A549 (cell line): ENCODE results near the gene C9orf152. TPM values are rescaled to one million over a fixed set of nuclear protein-coding genes. Genes with fewer than 3 reads are reported as not detected.

Experiments
- ATAC-seq, 2 experiments: fragments of 200-7000 bp in 1 of 2; fragments of >200 bp in 1 of 2; cut with Nextera tagmentation in 1 of 2; cut with Tn5 transposase in 1 of 2; 3 replicates each; pipeline versions ENCODE4 v1.8.0 to v1.9.1; 2018 to 2020; ENCODE audit warnings: mild to moderate bottlenecking in 1 of 2, moderate library complexity in 1 of 2
- CTCF ChIA-PET: fragments of 300-600 bp; sonication (Branson Sonifier 250); formaldehyde crosslinking; extraction: SDS; loops from one replicate; lab custom pipeline; 2021; ENCODE audit warnings: antibody characterized with exemption, inconsistent platforms; lab: Yijun Ruan, JAX
- POLR2A ChIA-PET: fragments of 350-600 bp; formaldehyde crosslinking; extraction: SDS; loops from one replicate; lab custom pipeline; 2021; ENCODE audit warnings: antibody characterized with exemption, inconsistent platforms; lab: Yijun Ruan, JAX
- DNase-seq, 2 experiments: peaks; one replicate each; pipeline versions ENCODE4 v3.0.0 to v3.0.0-alpha.2; 2011 to 2016; ENCODE audit warnings: low read depth in 1 of 2, low spot score in 1 of 2
- FAIRE-seq: peaks from 2 replicates; lab custom pipeline; 2011; peaks lifted over from hg19 to GRCh38; lab: Jason Lieb, UNC
- H3K27ac ChIP-seq, 2 experiments: fragments of >200 bp; sonication (Bioruptor Twin); formaldehyde crosslinking; 3 replicates each; pipeline ENCODE4 v1.5.1; 2016 to 2017
- H3K4me1 ChIP-seq: fragments of >200 bp; sonication (Bioruptor Twin); formaldehyde crosslinking; 3 replicates; pipeline ENCODE4 v1.6.1; 2016
- H3K4me2 ChIP-seq: fragments of >200 bp; sonication (Bioruptor Twin); formaldehyde crosslinking; 3 replicates; pipeline ENCODE4 v1.6.1; 2016
- H3K4me3 ChIP-seq: fragments of >200 bp; sonication (Bioruptor Twin); formaldehyde crosslinking; 3 replicates; pipeline ENCODE4 v1.5.1; 2016
- H3K9me3 ChIP-seq: fragments of >200 bp; sonication (Bioruptor Twin); formaldehyde crosslinking; 3 replicates; pipeline ENCODE4 v1.6.1; 2016
- BHLHE40 ChIP-seq: IDR thresholded peaks from 2 replicates; pipeline ENCODE4 v1.6.1; 2012; ENCODE audit warnings: low read depth, low read length, inconsistent platforms
- CBX2 ChIP-seq: fragments of 200-600 bp; sonication (generic); IDR thresholded peaks from 2 replicates; pipeline ENCODE4 v1.6.1; 2016; ENCODE audit warnings: low read depth, mild to moderate bottlenecking, borderline replicate concordance
- CBX8 ChIP-seq: fragments of 200-600 bp; sonication (generic); IDR thresholded peaks from 2 replicates; pipeline ENCODE4 v1.6.1; 2016
- CEBPB ChIP-seq, 2 experiments: fragments of >200 bp in 1 of 2; sonication (Bioruptor Twin) in 1 of 2; formaldehyde crosslinking in 1 of 2; IDR thresholded peaks; 2 replicates each; pipeline ENCODE4 v1.6.1; 2012 to 2016
- CHD2 ChIP-seq: fragments of 150-350 bp; IDR thresholded peaks from 2 replicates; pipeline ENCODE4 v1.6.1; 2014; ENCODE audit warnings: low read length; ENCODE audit not compliant: partially characterized antibody
- CHD4 ChIP-seq: fragments of 200-600 bp; sonication (generic); IDR thresholded peaks from 2 replicates; pipeline ENCODE4 v1.6.1; 2016; ENCODE audit warnings: antibody characterized with exemption, mild to moderate bottlenecking, borderline replicate concordance
- EHF ChIP-seq: fragments of 250-450 bp; sonication (Bioruptor Pico); IDR thresholded peaks from 2 replicates; pipeline ENCODE4 v1.5.0; 2020; ENCODE audit warnings: mild to moderate bottlenecking
- EHMT2 ChIP-seq: fragments of 200-600 bp; sonication (generic); IDR thresholded peaks from 2 replicates; pipeline ENCODE4 v1.6.1; 2016; ENCODE audit warnings: antibody characterized with exemption, low read depth, mild to moderate bottlenecking, moderate library complexity
- EP300 ChIP-seq, 2 experiments: fragments of >200 bp; sonication (Bioruptor Twin); formaldehyde crosslinking; IDR thresholded peaks; 2 replicates in 1 of 2; 3 replicates in 1 of 2; pipeline ENCODE4 v1.6.1; 2016 to 2017
- GATA3 ChIP-seq: IDR thresholded peaks from 2 replicates; pipeline ENCODE4 v1.6.1; 2012; ENCODE audit warnings: borderline replicate concordance
- HDAC2 ChIP-seq: fragments of 200-600 bp; sonication (generic); IDR thresholded peaks from 2 replicates; pipeline ENCODE4 v1.6.1; 2016
- HEYL ChIP-seq: fragments of 250-450 bp; sonication (Bioruptor Pico); IDR thresholded peaks from 2 replicates; pipeline ENCODE4 v1.8.0; 2021; ENCODE audit warnings: mild to moderate bottlenecking, moderate library complexity
- HOXB13 ChIP-seq: fragments of 250-450 bp; sonication (Bioruptor Pico); IDR thresholded peaks from 2 replicates; pipeline ENCODE4 v1.5.0; 2020; ENCODE audit warnings: low read depth, mild to moderate bottlenecking, moderate library complexity
- HOXB5 ChIP-seq: fragments of 250-450 bp; sonication (Bioruptor Pico); IDR thresholded peaks from 2 replicates; pipeline ENCODE4 v1.5.0; 2020; ENCODE audit warnings: mild to moderate bottlenecking, moderate library complexity
- KDM5A ChIP-seq: fragments of 200-600 bp; sonication (generic); IDR thresholded peaks from 2 replicates; pipeline ENCODE4 v1.6.1; 2016; ENCODE audit warnings: antibody characterized with exemption, mild to moderate bottlenecking
- MYC ChIP-seq: IDR thresholded peaks from 2 replicates; pipeline ENCODE4 v1.6.1; 2012; ENCODE audit warnings: mild to moderate bottlenecking, inconsistent platforms, low read length, improper control_type of control experiment, borderline replicate concordance
- NFE2L2 ChIP-seq: fragments of 150-350 bp; conservative IDR thresholded peaks from 2 replicates; pipeline ENCODE4 v1.6.1; 2014; ENCODE audit warnings: low read length
- NPAS2 ChIP-seq: fragments of 250-450 bp; sonication (Bioruptor Pico); IDR thresholded peaks from 2 replicates; pipeline ENCODE4 v1.8.0; 2022; ENCODE audit warnings: mild to moderate bottlenecking, moderate library complexity, borderline replicate concordance
- PHF8 ChIP-seq: fragments of 200-600 bp; sonication (generic); IDR thresholded peaks from 2 replicates; pipeline ENCODE4 v1.6.1; 2016; ENCODE audit warnings: low read depth, mild to moderate bottlenecking, antibody characterized with exemption, moderate library complexity, borderline replicate concordance
- POLR2A ChIP-seq: IDR thresholded peaks from 2 replicates; pipeline ENCODE4 v1.6.1; 2012; ENCODE audit warnings: mild to moderate bottlenecking, low read length
- POLR2AphosphoS2 ChIP-seq: conservative IDR thresholded peaks from 2 replicates; pipeline ENCODE4 v1.6.1; 2012; ENCODE audit warnings: low read length, improper control_type of control experiment, inconsistent platforms
- RARB ChIP-seq: fragments of 250-450 bp; sonication (Bioruptor Pico); IDR thresholded peaks from 2 replicates; pipeline ENCODE4 v1.8.0; 2021; ENCODE audit warnings: mild to moderate bottlenecking, moderate library complexity
- RNF2 ChIP-seq: fragments of 200-600 bp; sonication (generic); IDR thresholded peaks from 2 replicates; pipeline ENCODE4 v1.6.1; 2016; ENCODE audit warnings: low read depth, mild to moderate bottlenecking, antibody characterized with exemption, moderate library complexity, borderline replicate concordance
- SMC3 ChIP-seq: fragments of >200 bp; sonication (Bioruptor Twin); formaldehyde crosslinking; IDR thresholded peaks from 3 replicates; pipeline ENCODE4 v1.6.1; 2018; ENCODE audit warnings: inconsistent platforms
- SREBF2 ChIP-seq: fragments of 450-650 bp; IDR thresholded peaks from 2 replicates; pipeline ENCODE4 v1.6.1; 2014; ENCODE audit warnings: mild to moderate bottlenecking, moderate library complexity
- TFCP2L1 ChIP-seq: fragments of 250-450 bp; sonication (Bioruptor Pico); IDR thresholded peaks from 2 replicates; pipeline ENCODE4 v1.5.0; 2021; ENCODE audit warnings: mild to moderate bottlenecking
- TP53 ChIP-seq: fragments of 250-450 bp; sonication (Bioruptor Pico); IDR thresholded peaks from 2 replicates; pipeline ENCODE4 v1.5.0; 2021; ENCODE audit warnings: mild to moderate bottlenecking, moderate library complexity
- ZC3H11A ChIP-seq: fragments of 450-650 bp; IDR thresholded peaks from 2 replicates; pipeline ENCODE4 v1.6.1; 2014; ENCODE audit warnings: antibody characterized with exemption, mild to moderate bottlenecking
- ZFP36 ChIP-seq: fragments of 450-650 bp; IDR thresholded peaks from 2 replicates; pipeline ENCODE4 v1.6.1; 2014; ENCODE audit warnings: borderline replicate concordance; ENCODE audit not compliant: partially characterized antibody
- ZSCAN20 ChIP-seq: fragments of 250-450 bp; sonication (Bioruptor Pico); IDR thresholded peaks from 2 replicates; pipeline ENCODE4 v1.8.0; 2022; ENCODE audit warnings: mild to moderate bottlenecking, moderate library complexity
- WGBS: methylation state at CpG from one replicate; pipeline ENCODE4 v1.1.6; 2017; ENCODE audit errors: missing lambda C conversion rate; 5-methylcytosine and 5-hydroxymethylcytosine counted together
- polyA plus RNA-seq, 4 experiments: library from polyadenylated mRNA; depleted of rRNA in 3 of 4; stranded (reverse); fragments of >200 nt; fragmentation: RNase III in 1 of 4; extraction: RNeasy Plus Mini Kit Qiagen cat#74134 plus additional on column Dnase treatment in 1 of 4; gene quantifications; 2 replicates in 3 of 4; 3 replicates in 1 of 4; pipeline ENCODE4 v1.2.3, GENCODE V29; 2011 to 2017
- TF ChIP-seq, protein P1 (sequence below): fragments of >200 bp; sonication (Bioruptor Twin); formaldehyde crosslinking; IDR thresholded peaks from 3 replicates; pipeline ENCODE4 v1.6.1; 2016
- TF ChIP-seq, protein P2 (sequence below): IDR thresholded peaks from 2 replicates; pipeline ENCODE4 v1.6.1; 2012
- TF ChIP-seq, protein P3 (sequence below): fragments of 150-350 bp; IDR thresholded peaks from 2 replicates; pipeline ENCODE4 v1.6.1; 2014; ENCODE audit warnings: low read depth, mild to moderate bottlenecking, low read length
- TF ChIP-seq, protein P4 (sequence below): fragments of >200 bp; sonication (Bioruptor Twin); formaldehyde crosslinking; IDR thresholded peaks from 2 replicates; pipeline ENCODE4 v1.6.1; 2016
- TF ChIP-seq, protein P5 (sequence below): fragments of 450-650 bp; IDR thresholded peaks from 2 replicates; pipeline ENCODE4 v1.6.1; 2014; ENCODE audit warnings: antibody characterized with exemption
- TF ChIP-seq, protein P6 (sequence below): fragments of 250-450 bp; sonication (Bioruptor Pico); IDR thresholded peaks from 2 replicates; pipeline ENCODE4 v1.5.0; 2020; ENCODE audit warnings: low read depth, mild to moderate bottlenecking, moderate library complexity
- TF ChIP-seq, protein P7 (sequence below): IDR thresholded peaks from 2 replicates; pipeline ENCODE4 v1.6.1; 2012; ENCODE audit warnings: low read depth, borderline replicate concordance

C9orf152 gene
- polyA plus RNA-seq, 2 of the 4 experiments (the other 2 are of a cell fraction), result 0.10 to 0.79 TPM

DNA sequence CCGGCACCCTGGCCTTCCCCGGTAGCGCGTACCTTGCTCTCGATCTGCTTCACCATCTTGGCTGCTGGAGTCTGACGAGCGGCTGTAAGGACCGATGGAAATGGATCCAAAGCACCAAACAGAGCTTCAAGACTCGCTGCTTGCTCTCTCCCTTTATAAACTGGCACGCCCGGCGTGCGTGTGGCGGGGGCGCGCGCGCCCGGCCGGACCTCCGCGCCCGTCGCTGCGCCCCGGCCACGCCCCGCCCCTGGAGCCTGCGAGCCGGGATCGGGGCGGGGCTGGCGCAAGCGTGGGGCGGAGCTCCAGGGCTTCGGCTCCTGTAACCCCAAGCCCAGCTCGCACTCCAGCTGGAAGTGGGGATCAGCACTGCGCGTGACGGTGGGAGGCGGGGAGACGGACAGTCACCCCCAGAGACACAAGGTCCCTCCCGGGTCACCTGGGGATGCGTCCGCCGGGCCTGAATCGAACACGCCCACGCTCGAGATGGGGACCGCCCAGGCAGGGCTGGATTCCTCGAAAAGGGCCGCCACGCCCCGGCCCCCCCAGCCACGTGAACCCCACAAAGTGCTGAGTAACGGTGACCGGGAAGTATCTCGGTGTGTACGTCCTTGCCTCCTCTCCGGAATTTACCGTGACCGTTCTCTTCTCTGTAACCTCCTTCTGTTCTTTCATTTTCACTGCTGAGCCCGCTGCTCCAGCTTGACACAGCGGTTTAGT, 48.6 kb upstream of the C9orf152 start, which contains the start of gene TXN:
Gene TXN (minus strand): TSS at position 128 of the 717 bp plus-strand sequence. CDS start 72 bp downstream, at position 56.
- H3K4me2 ChIP-seq, result peak within 1 kb of the TSS; percentile 97
- H3K4me1 ChIP-seq, result peaks cover 48% of the 10 kb centered on the region
- POLR2A ChIA-PET, result interaction anchor here (0.5 to 2.0 kb wide), 41 partner anchors 8 to 1095 kb away, joined by 3 to 30 read pairs (median 4); partner anchors contain the start of gene SVEP1
- ATAC-seq, result peak; percentile 81 to 82
- no peaks in the 10 kb centered on the region for H3K9me3 ChIP-seq
- H3K27ac ChIP-seq, result peak within 1 kb of the TSS; percentile 97
- CTCF ChIA-PET, result interaction anchor here (0.8 to 2.1 kb wide), 6 partner anchors 9 to 367 kb away, joined by 3 to 7 read pairs (median 4); no protein-coding TSS in a partner anchor
- peak; percentile 83 to 97 for DNase-seq
- WGBS, result under 1% methylated on average over 36 of the region's 65 CpGs
- peak within 1 kb of the TSS; percentile 67 for H3K4me3 ChIP-seq
- no peak for FAIRE-seq
- TF ChIP-seq POLR2AphosphoS2 (no peak; the same call in 1 of the 2 replicates), CBX2 (no peak), SREBF2 (no peak), GATA3 (peak; percentile 12; the same call in 1 of the 2 replicates), POLR2A (peak; percentile 96), SMC3 (no peak), EHF (no peak), EP300 (IDR thresholded peaks at IDR 0.05) (peak; percentile 15 to 82; a peak in 1 of 5 replicates), RNF2 (no peak), TFCP2L1 (no peak), HDAC2 (no peak), HEYL (CRISPR knock-in tag) (no peak), NPAS2 (peak; percentile 61; the same call in 1 of the 2 replicates), ZSCAN20 (CRISPR knock-in tag) (no peak), PHF8 (no peak; the same call in 1 of the 2 replicates), CBX8 (no peak), NFE2L2 (peak; percentile 99), CEBPB (IDR thresholded peaks at IDR 0.05) (no peak), BHLHE40 (no peak), ZC3H11A (no peak), RARB (CRISPR knock-in tag) (no peak), CHD2 (no peak), HOXB13 (CRISPR knock-in tag) (no peak), ZFP36 (no peak), TP53 (no peak), EHMT2 (no peak), MYC (peak; percentile 69; the same call in 1 of the 2 replicates), HOXB5 (no peak), CHD4 (no peak), KDM5A (no peak)
- TF ChIP-seq, protein P1, sequence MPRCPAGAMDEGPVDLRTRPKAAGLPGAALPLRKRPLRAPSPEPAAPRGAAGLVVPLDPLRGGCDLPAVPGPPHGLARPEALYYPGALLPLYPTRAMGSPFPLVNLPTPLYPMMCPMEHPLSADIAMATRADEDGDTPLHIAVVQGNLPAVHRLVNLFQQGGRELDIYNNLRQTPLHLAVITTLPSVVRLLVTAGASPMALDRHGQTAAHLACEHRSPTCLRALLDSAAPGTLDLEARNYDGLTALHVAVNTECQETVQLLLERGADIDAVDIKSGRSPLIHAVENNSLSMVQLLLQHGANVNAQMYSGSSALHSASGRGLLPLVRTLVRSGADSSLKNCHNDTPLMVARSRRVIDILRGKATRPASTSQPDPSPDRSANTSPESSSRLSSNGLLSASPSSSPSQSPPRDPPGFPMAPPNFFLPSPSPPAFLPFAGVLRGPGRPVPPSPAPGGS, result peak; percentile 79; the same call in 2 of the 3 replicates
- TF ChIP-seq, protein P2, sequence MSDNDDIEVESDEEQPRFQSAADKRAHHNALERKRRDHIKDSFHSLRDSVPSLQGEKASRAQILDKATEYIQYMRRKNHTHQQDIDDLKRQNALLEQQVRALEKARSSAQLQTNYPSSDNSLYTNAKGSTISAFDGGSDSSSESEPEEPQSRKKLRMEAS, result peak; percentile 94; the same call in 1 of the 2 replicates
- TF ChIP-seq, protein P3, sequence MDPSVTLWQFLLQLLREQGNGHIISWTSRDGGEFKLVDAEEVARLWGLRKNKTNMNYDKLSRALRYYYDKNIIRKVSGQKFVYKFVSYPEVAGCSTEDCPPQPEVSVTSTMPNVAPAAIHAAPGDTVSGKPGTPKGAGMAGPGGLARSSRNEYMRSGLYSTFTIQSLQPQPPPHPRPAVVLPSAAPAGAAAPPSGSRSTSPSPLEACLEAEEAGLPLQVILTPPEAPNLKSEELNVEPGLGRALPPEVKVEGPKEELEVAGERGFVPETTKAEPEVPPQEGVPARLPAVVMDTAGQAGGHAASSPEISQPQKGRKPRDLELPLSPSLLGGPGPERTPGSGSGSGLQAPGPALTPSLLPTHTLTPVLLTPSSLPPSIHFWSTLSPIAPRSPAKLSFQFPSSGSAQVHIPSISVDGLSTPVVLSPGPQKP, result no peak
- TF ChIP-seq, protein P4, sequence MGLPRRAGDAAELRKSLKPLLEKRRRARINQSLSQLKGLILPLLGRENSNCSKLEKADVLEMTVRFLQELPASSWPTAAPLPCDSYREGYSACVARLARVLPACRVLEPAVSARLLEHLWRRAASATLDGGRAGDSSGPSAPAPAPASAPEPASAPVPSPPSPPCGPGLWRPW, result no peak
- TF ChIP-seq, protein P5, sequence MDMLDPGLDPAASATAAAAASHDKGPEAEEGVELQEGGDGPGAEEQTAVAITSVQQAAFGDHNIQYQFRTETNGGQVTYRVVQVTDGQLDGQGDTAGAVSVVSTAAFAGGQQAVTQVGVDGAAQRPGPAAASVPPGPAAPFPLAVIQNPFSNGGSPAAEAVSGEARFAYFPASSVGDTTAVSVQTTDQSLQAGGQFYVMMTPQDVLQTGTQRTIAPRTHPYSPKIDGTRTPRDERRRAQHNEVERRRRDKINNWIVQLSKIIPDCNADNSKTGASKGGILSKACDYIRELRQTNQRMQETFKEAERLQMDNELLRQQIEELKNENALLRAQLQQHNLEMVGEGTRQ, result peak; percentile 76
- TF ChIP-seq, protein P6, sequence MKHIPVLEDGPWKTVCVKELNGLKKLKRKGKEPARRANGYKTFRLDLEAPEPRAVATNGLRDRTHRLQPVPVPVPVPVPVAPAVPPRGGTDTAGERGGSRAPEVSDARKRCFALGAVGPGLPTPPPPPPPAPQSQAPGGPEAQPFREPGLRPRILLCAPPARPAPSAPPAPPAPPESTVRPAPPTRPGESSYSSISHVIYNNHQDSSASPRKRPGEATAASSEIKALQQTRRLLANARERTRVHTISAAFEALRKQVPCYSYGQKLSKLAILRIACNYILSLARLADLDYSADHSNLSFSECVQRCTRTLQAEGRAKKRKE, result no peak
- TF ChIP-seq, protein P7, sequence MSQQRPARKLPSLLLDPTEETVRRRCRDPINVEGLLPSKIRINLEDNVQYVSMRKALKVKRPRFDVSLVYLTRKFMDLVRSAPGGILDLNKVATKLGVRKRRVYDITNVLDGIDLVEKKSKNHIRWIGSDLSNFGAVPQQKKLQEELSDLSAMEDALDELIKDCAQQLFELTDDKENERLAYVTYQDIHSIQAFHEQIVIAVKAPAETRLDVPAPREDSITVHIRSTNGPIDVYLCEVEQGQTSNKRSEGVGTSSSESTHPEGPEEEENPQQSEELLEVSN, result peak; percentile 29; the same call in 1 of the 2 replicates
